ENCODE results near the gene FBXO31. TPM values are rescaled to one million over a fixed set of nuclear protein-coding genes. Genes with fewer than 3 reads are reported as not detected.

Gene FBXO31, protein sequence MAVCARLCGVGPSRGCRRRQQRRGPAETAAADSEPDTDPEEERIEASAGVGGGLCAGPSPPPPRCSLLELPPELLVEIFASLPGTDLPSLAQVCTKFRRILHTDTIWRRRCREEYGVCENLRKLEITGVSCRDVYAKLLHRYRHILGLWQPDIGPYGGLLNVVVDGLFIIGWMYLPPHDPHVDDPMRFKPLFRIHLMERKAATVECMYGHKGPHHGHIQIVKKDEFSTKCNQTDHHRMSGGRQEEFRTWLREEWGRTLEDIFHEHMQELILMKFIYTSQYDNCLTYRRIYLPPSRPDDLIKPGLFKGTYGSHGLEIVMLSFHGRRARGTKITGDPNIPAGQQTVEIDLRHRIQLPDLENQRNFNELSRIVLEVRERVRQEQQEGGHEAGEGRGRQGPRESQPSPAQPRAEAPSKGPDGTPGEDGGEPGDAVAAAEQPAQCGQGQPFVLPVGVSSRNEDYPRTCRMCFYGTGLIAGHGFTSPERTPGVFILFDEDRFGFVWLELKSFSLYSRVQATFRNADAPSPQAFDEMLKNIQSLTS
- total RNA-seq, result 43.7 and 48.9 TPM in 2 replicates

DNA sequence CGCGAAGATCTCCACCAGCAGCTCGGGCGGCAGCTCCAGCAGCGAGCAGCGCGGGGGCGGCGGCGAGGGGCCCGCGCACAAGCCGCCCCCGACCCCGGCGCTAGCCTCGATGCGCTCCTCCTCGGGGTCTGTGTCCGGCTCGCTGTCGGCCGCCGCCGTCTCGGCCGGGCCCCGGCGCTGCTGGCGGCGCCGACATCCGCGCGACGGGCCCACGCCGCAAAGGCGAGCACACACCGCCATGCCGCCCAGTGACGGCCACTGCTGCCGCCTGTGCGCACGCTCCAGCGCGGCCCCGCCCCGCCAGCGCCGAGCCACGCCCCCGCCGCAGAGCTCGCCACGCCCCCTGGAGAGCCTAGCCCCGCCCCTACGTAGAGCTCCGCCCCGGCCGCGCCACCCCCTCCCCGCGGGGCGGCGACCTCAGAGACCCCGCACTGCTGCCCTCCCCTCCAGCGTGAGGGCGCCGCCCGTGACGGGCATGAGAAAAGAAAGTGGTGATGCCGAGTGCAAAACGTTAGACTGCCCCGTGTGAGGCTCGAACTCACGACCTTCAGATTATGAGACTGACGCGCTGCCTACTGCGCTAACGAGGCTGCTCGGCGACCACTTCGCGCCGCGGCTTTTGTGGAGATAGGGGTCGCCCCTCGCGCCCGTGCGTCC lies at the start of gene FBXO31:
Gene FBXO31, minus strand, starts transcription at position 272 of the 657 bp plus-strand sequence. Its CDS starts 32 bp downstream, at position 240.

DNA sequence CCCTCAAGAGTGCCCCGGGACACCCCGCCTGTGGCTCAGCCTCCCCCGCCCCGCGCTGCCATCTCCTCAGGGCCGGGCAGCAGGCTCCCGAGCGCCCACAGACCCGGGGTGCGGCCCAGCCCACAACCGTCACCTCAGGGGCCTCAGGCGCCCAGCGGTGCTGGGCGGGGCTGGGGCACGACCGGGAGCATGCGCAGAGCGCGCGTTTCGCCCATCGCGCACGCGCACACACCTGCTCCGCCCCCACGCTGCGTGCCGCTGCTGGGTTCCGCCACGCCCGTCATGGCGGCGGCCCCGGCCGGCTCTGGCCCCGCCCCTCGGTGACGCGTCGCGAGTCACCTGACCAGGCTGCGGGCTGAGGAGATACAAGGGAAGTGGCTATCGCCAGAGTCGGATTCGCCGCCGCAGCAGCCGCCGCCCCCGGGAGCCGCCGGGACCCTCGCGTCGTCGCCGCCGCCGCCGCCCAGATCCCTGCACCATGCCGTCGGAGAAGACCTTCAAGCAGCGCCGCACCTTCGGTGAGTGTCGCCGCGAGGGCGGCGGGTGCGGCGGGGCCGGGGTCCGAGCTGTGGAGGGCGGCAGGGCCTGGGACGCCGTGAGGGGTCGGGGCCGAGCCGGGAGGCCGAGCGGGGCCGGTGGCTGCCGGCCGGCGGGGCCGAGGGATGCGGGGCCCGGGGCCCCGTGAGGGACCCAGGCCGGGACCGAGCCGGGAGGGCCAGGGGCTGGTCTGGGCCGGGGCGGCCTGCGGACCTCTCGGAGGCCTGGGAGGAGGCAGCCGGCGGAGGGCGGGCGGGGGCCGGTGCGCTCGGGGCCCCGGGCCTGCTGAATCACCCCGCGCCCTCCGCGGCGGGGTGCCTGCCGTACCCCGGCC lies 8.6 kb upstream of the FBXO31 start, which contains the start of gene MAP1LC3B:
Gene MAP1LC3B, plus strand, starts transcription at position 387 of the 871 bp plus-strand sequence. Its CDS starts 92 bp downstream, at position 479.

DNA sequence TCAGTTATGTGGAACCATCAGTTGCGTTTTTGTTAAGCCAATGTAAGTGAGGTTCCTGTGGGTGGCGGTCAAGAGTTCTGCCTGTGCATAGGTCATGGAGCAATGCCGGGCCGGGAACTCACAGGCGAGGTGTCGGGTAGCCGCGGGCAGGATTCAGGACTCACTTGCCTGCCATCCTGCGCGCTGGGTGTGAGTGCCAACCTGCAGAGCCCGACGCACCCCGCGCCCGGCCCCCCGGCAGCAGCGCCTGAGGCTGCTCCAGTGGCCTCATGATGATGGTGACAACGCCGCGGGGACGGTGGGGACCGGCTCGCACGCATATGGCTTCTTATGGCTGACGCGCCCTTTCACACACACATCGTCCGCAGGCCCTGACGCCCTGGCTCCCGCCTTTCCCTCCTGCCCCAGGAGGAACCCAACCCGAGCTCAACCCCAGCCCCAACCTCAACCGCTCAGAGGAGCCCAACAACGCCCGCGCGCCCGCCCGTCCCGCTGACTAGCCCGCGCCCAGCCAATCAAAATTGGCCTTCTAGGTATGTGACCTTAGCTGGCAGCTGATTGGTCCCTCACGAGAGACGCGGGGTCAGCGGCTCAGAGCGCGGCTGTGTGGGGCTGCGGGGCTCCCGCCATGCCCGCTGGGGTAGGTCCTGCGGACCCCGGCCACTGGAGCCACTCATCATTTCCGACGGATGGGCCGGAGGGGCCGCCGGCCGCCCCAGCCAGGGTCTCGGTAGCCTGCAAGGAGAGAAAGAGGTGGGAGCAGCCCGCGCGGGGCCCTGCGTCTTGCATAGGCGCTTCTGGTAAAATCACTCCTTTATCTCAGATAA lies 66.4 kb downstream of the FBXO31 start, which contains the start of gene C16orf95:
Gene C16orf95, minus strand, starts transcription at position 470 of the 827 bp plus-strand sequence. Its CDS starts 150 bp downstream, at position 320.

Other genes starting within 250 kb of the FBXO31 start
- gene C16orf95, start 66.4 kb downstream of the FBXO31 start, total RNA-seq, result 4.0 and 4.6 TPM in 2 replicates
- 62.6 and 68.9 TPM in 2 replicates for gene MAP1LC3B, start 8.6 kb upstream of the FBXO31 start, total RNA-seq
- gene ZCCHC14, start 109.2 kb upstream of the FBXO31 start, total RNA-seq, result 15.7 and 16.7 TPM in 2 replicates
- 0.03 TPM in 1 of 2 replicates, not detected in the other for gene JPH3, start 218.7 kb upstream of the FBXO31 start, total RNA-seq

Data from smooth muscle cell of the pulmonary artery (primary cell).